Measurements from ENCODE around the gene SCRT2. TPM values are rescaled to one million over a fixed set of nuclear protein-coding genes. Genes with fewer than 3 reads are reported as not detected.

SCRT2 gene
- total RNA-seq, 1 experiment from 2014 or later = not detected

- TF ChIP-seq YY1 (IDR thresholded peaks at IDR 0.05; ENCODE audit: extremely low read depth, insufficient replicate concordance, low read depth, low read length) (no peak), FOSL1 (IDR thresholded peaks at IDR 0.05; ENCODE audit: low read depth) (no peak), CEBPB (IDR thresholded peaks at IDR 0.05; ENCODE audit: low read depth) (no peak), SRF (IDR thresholded peaks at IDR 0.05; ENCODE audit: low read depth) (no peak), MAX (IDR thresholded peaks at IDR 0.05) (no peak), RAD21 (IDR thresholded peaks at IDR 0.05; ENCODE audit: low read depth) (no peak), JUND (IDR thresholded peaks at IDR 0.05) (no peak), EZH2phosphoT487 (IDR thresholded peaks at IDR 0.05; ENCODE audit: borderline replicate concordance) (no peak), POLR2AphosphoS5 (IDR thresholded peaks at IDR 0.05; ENCODE audit: low read depth, low read length) (no peak), EZH2 (IDR thresholded peaks at IDR 0.05) (no peak)
Observed at GRCh38 chr20:611843-612185, 63.8 kb downstream of the SCRT2 start (continued).

Other genes with a start within 250 kb of the SCRT2 start
- 32.3 TPM for gene TBC1D20, start 213.3 kb downstream of the SCRT2 start, total RNA-seq (2021; ENCODE audit: unreplicated experiment)
- gene CSNK2A1, start 132.0 kb downstream of the SCRT2 start, total RNA-seq (2021; ENCODE audit: unreplicated experiment) = 284 TPM
- gene TCF15, start 65.5 kb downstream of the SCRT2 start, total RNA-seq (2021; ENCODE audit: unreplicated experiment) = not detected
- gene SRXN1, start 22.6 kb downstream of the SCRT2 start, total RNA-seq (2021; ENCODE audit: unreplicated experiment) = 80.8 TPM
- gene SLC52A3, start 92.7 kb upstream of the SCRT2 start, total RNA-seq (2021; ENCODE audit: unreplicated experiment) = 10.2 TPM
- 26.4 TPM for gene FAM110A, start 157.9 kb upstream of the SCRT2 start, total RNA-seq (2021; ENCODE audit: unreplicated experiment)
- not detected for gene ANGPT4, start 240.5 kb upstream of the SCRT2 start, total RNA-seq (2021; ENCODE audit: unreplicated experiment)

Measured in HCT116 (cell line).